A549 (cell line): ENCODE measurements around the gene AMPD1. TPM values are rescaled to one million over a fixed set of nuclear protein-coding genes. Genes with fewer than 3 reads are reported as not detected.

Experiments
- ATAC-seq, 2 experiments: fragments of 200-7000 bp in 1 of 2; fragments of >200 bp in 1 of 2; cut with Nextera tagmentation in 1 of 2; cut with Tn5 transposase in 1 of 2; 3 replicates each; pipeline versions ENCODE4 v1.8.0 to v1.9.1; 2018 to 2020; ENCODE audit warnings: mild to moderate bottlenecking in 1 of 2, moderate library complexity in 1 of 2
- CTCF ChIA-PET: fragments of 300-600 bp; sonication (Branson Sonifier 250); formaldehyde crosslinking; extraction: SDS; loops from one replicate; lab custom pipeline; 2021; ENCODE audit warnings: antibody characterized with exemption, inconsistent platforms; lab: Yijun Ruan, JAX
- POLR2A ChIA-PET: fragments of 350-600 bp; formaldehyde crosslinking; extraction: SDS; loops from one replicate; lab custom pipeline; 2021; ENCODE audit warnings: antibody characterized with exemption, inconsistent platforms; lab: Yijun Ruan, JAX
- DNase-seq, 2 experiments: peaks; one replicate each; pipeline versions ENCODE4 v3.0.0 to v3.0.0-alpha.2; 2011 to 2016; ENCODE audit warnings: low read depth in 1 of 2, low spot score in 1 of 2
- FAIRE-seq: peaks from 2 replicates; lab custom pipeline; 2011; peaks lifted over from hg19 to GRCh38; lab: Jason Lieb, UNC
- H3K27ac ChIP-seq, 2 experiments: fragments of >200 bp; sonication (Bioruptor Twin); formaldehyde crosslinking; 3 replicates each; pipeline ENCODE4 v1.5.1; 2016 to 2017
- H3K4me1 ChIP-seq: fragments of >200 bp; sonication (Bioruptor Twin); formaldehyde crosslinking; 3 replicates; pipeline ENCODE4 v1.6.1; 2016
- H3K4me2 ChIP-seq: fragments of >200 bp; sonication (Bioruptor Twin); formaldehyde crosslinking; 3 replicates; pipeline ENCODE4 v1.6.1; 2016
- H3K4me3 ChIP-seq: fragments of >200 bp; sonication (Bioruptor Twin); formaldehyde crosslinking; 3 replicates; pipeline ENCODE4 v1.5.1; 2016
- H3K9me3 ChIP-seq: fragments of >200 bp; sonication (Bioruptor Twin); formaldehyde crosslinking; 3 replicates; pipeline ENCODE4 v1.6.1; 2016
- CBX2 ChIP-seq: fragments of 200-600 bp; sonication (generic); IDR thresholded peaks from 2 replicates; pipeline ENCODE4 v1.6.1; 2016; ENCODE audit warnings: low read depth, mild to moderate bottlenecking, borderline replicate concordance
- EHMT2 ChIP-seq: fragments of 200-600 bp; sonication (generic); IDR thresholded peaks from 2 replicates; pipeline ENCODE4 v1.6.1; 2016; ENCODE audit warnings: antibody characterized with exemption, low read depth, mild to moderate bottlenecking, moderate library complexity
- ESRRA ChIP-seq: fragments of 150-350 bp; IDR thresholded peaks from 2 replicates; pipeline ENCODE4 v1.6.1; 2014; ENCODE audit warnings: mild to moderate bottlenecking, low read length, borderline replicate concordance
- FOSB ChIP-seq: fragments of 250-450 bp; sonication (Bioruptor Pico); IDR thresholded peaks from 2 replicates; pipeline ENCODE4 v1.5.0; 2020; ENCODE audit warnings: mild to moderate bottlenecking, moderate library complexity
- FOSL2 ChIP-seq, 2 experiments: fragments of 450-650 bp in 1 of 2; fragments of >200 bp in 1 of 2; sonication (Bioruptor Twin) in 1 of 2; formaldehyde crosslinking; IDR thresholded peaks; 2 replicates each; pipeline versions ENCODE4 v1.5.0 to v1.6.1; 2016 to 2020; ENCODE audit warnings: mild to moderate bottlenecking in 1 of 2, moderate library complexity in 1 of 2
- GATA3 ChIP-seq: IDR thresholded peaks from 2 replicates; pipeline ENCODE4 v1.6.1; 2012; ENCODE audit warnings: borderline replicate concordance
- HOXB13 ChIP-seq: fragments of 250-450 bp; sonication (Bioruptor Pico); IDR thresholded peaks from 2 replicates; pipeline ENCODE4 v1.5.0; 2020; ENCODE audit warnings: low read depth, mild to moderate bottlenecking, moderate library complexity
- HOXB5 ChIP-seq: fragments of 250-450 bp; sonication (Bioruptor Pico); IDR thresholded peaks from 2 replicates; pipeline ENCODE4 v1.5.0; 2020; ENCODE audit warnings: mild to moderate bottlenecking, moderate library complexity
- JUNB ChIP-seq: fragments of >200 bp; sonication (Bioruptor Twin); formaldehyde crosslinking; IDR thresholded peaks from 2 replicates; pipeline ENCODE4 v1.6.1; 2016
- KDM1A ChIP-seq: fragments of 200-600 bp; sonication (generic); IDR thresholded peaks from 2 replicates; pipeline ENCODE4 v1.6.1; 2016; ENCODE audit warnings: low read depth, mild to moderate bottlenecking
- MAZ ChIP-seq: fragments of 150-350 bp; IDR thresholded peaks from 2 replicates; pipeline ENCODE4 v1.6.1; 2014; ENCODE audit warnings: antibody characterized with exemption, low read depth, low read length, borderline replicate concordance
- MYC ChIP-seq: IDR thresholded peaks from 2 replicates; pipeline ENCODE4 v1.6.1; 2012; ENCODE audit warnings: mild to moderate bottlenecking, inconsistent platforms, low read length, improper control_type of control experiment, borderline replicate concordance
- NPAS2 ChIP-seq: fragments of 250-450 bp; sonication (Bioruptor Pico); IDR thresholded peaks from 2 replicates; pipeline ENCODE4 v1.8.0; 2022; ENCODE audit warnings: mild to moderate bottlenecking, moderate library complexity, borderline replicate concordance
- NR3C1 ChIP-seq: fragments of >200 bp; sonication (Bioruptor Twin); formaldehyde crosslinking; IDR thresholded peaks from 3 replicates; pipeline ENCODE4 v1.6.1; 2017
- PHF8 ChIP-seq: fragments of 200-600 bp; sonication (generic); IDR thresholded peaks from 2 replicates; pipeline ENCODE4 v1.6.1; 2016; ENCODE audit warnings: low read depth, mild to moderate bottlenecking, antibody characterized with exemption, moderate library complexity, borderline replicate concordance
- RCOR1 ChIP-seq: fragments of 150-350 bp; IDR thresholded peaks from 2 replicates; pipeline ENCODE4 v1.6.1; 2014; ENCODE audit warnings: antibody characterized with exemption, low read length, low read depth
- RFX5 ChIP-seq: fragments of 450-650 bp; IDR thresholded peaks from 2 replicates; pipeline ENCODE4 v1.7.1; 2014; ENCODE audit warnings: antibody characterized with exemption, mild to moderate bottlenecking, moderate library complexity
- RNF2 ChIP-seq: fragments of 200-600 bp; sonication (generic); IDR thresholded peaks from 2 replicates; pipeline ENCODE4 v1.6.1; 2016; ENCODE audit warnings: low read depth, mild to moderate bottlenecking, antibody characterized with exemption, moderate library complexity, borderline replicate concordance
- ZC3H11A ChIP-seq: fragments of 450-650 bp; IDR thresholded peaks from 2 replicates; pipeline ENCODE4 v1.6.1; 2014; ENCODE audit warnings: antibody characterized with exemption, mild to moderate bottlenecking
- ZFP36 ChIP-seq: fragments of 450-650 bp; IDR thresholded peaks from 2 replicates; pipeline ENCODE4 v1.6.1; 2014; ENCODE audit warnings: borderline replicate concordance; ENCODE audit not compliant: partially characterized antibody
- ZNF302 ChIP-seq: fragments of 250-450 bp; sonication (Bioruptor Pico); IDR thresholded peaks from 2 replicates; pipeline ENCODE4 v1.9.0; 2021; ENCODE audit warnings: inconsistent platforms, mild to moderate bottlenecking, moderate library complexity
- WGBS: methylation state at CpG from one replicate; pipeline ENCODE4 v1.1.6; 2017; ENCODE audit errors: missing lambda C conversion rate; 5-methylcytosine and 5-hydroxymethylcytosine counted together
- polyA plus RNA-seq, 4 experiments: library from polyadenylated mRNA; depleted of rRNA in 3 of 4; stranded (reverse); fragments of >200 nt; fragmentation: RNase III in 1 of 4; extraction: RNeasy Plus Mini Kit Qiagen cat#74134 plus additional on column Dnase treatment in 1 of 4; gene quantifications; 2 replicates in 3 of 4; 3 replicates in 1 of 4; pipeline ENCODE4 v1.2.3, GENCODE V29; 2011 to 2017
- TF ChIP-seq, protein P1 (sequence below): fragments of >200 bp; sonication (Bioruptor Twin); formaldehyde crosslinking; IDR thresholded peaks from 3 replicates; pipeline ENCODE4 v1.5.1; 2016
- TF ChIP-seq, protein P2 (sequence below): fragments of 450-650 bp; IDR thresholded peaks from 2 replicates; pipeline ENCODE4 v1.6.1; 2014; ENCODE audit warnings: antibody characterized with exemption
- TF ChIP-seq, protein P3 (sequence below): fragments of 200-600 bp; sonication (generic); IDR thresholded peaks from 2 replicates; pipeline ENCODE4 v1.6.1; 2016; ENCODE audit warnings: antibody characterized with exemption, mild to moderate bottlenecking, moderate library complexity
- TF ChIP-seq, protein P4 (sequence below): fragments of >200 bp; sonication (Bioruptor Twin); formaldehyde crosslinking; IDR thresholded peaks from 3 replicates; pipeline ENCODE4 v1.6.1; 2016
- TF ChIP-seq, protein P5 (sequence below): IDR thresholded peaks from 2 replicates; pipeline ENCODE4 v1.6.1; 2012

The AMPD1 gene
- polyA plus RNA-seq, 2 of the 4 experiments (the other 2 are of a cell fraction) = not detected

DNA sequence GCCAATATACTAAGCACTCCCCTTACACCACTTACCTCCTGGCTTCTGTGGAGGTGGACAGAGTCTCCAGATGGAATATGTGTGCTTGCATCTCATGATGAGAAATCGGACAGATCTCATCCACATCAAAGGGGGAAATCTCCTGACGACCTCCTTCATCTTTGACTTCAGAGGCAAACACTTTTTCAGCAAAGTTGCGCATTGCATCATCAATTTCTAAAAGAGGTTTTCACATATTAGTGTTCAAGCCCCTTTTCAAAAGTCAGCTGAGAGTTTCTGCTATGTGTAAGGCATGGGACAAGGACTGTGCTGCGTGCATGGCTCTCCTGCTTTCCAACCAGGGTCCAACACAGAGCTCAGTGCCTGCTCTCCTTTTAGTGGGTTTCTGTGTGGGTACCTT is 6.8 kb downstream of the AMPD1 start:
- no peaks in the 10 kb centered on the region for H3K9me3 ChIP-seq
- ChIA-PET POLR2A (no interaction called here), CTCF (no interaction called here)
- DNase-seq = no peak
- no peak overlapping the region for H3K4me3 ChIP-seq
- FAIRE-seq = no peak
- TF ChIP-seq ZC3H11A = no peak
- no peak for TF ChIP-seq PHF8
- no peak for TF ChIP-seq MYC
- no peak for TF ChIP-seq ZNF302
- TF ChIP-seq EHMT2 = no peak
- no peak for TF ChIP-seq NR3C1
- TF ChIP-seq RFX5 = no peak
- TF ChIP-seq JUNB = no peak
- TF ChIP-seq GATA3 = no peak
- TF ChIP-seq, protein P1, sequence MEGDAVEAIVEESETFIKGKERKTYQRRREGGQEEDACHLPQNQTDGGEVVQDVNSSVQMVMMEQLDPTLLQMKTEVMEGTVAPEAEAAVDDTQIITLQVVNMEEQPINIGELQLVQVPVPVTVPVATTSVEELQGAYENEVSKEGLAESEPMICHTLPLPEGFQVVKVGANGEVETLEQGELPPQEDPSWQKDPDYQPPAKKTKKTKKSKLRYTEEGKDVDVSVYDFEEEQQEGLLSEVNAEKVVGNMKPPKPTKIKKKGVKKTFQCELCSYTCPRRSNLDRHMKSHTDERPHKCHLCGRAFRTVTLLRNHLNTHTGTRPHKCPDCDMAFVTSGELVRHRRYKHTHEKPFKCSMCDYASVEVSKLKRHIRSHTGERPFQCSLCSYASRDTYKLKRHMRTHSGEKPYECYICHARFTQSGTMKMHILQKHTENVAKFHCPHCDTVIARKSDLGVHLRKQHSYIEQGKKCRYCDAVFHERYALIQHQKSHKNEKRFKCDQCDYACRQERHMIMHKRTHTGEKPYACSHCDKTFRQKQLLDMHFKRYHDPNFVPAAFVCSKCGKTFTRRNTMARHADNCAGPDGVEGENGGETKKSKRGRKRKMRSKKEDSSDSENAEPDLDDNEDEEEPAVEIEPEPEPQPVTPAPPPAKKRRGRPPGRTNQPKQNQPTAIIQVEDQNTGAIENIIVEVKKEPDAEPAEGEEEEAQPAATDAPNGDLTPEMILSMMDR = no peak
- no peak for TF ChIP-seq FOSL2 (IDR thresholded peaks at IDR 0.05)
- no peak for TF ChIP-seq FOSL2 (CRISPR knock-in tag; IDR thresholded peaks at IDR 0.05)
- TF ChIP-seq, protein P2, sequence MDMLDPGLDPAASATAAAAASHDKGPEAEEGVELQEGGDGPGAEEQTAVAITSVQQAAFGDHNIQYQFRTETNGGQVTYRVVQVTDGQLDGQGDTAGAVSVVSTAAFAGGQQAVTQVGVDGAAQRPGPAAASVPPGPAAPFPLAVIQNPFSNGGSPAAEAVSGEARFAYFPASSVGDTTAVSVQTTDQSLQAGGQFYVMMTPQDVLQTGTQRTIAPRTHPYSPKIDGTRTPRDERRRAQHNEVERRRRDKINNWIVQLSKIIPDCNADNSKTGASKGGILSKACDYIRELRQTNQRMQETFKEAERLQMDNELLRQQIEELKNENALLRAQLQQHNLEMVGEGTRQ = no peak
- no peak for TF ChIP-seq MAZ
- no peak for TF ChIP-seq NPAS2 (CRISPR knock-in tag)
- TF ChIP-seq ESRRA = no peak
- TF ChIP-seq, protein P3, sequence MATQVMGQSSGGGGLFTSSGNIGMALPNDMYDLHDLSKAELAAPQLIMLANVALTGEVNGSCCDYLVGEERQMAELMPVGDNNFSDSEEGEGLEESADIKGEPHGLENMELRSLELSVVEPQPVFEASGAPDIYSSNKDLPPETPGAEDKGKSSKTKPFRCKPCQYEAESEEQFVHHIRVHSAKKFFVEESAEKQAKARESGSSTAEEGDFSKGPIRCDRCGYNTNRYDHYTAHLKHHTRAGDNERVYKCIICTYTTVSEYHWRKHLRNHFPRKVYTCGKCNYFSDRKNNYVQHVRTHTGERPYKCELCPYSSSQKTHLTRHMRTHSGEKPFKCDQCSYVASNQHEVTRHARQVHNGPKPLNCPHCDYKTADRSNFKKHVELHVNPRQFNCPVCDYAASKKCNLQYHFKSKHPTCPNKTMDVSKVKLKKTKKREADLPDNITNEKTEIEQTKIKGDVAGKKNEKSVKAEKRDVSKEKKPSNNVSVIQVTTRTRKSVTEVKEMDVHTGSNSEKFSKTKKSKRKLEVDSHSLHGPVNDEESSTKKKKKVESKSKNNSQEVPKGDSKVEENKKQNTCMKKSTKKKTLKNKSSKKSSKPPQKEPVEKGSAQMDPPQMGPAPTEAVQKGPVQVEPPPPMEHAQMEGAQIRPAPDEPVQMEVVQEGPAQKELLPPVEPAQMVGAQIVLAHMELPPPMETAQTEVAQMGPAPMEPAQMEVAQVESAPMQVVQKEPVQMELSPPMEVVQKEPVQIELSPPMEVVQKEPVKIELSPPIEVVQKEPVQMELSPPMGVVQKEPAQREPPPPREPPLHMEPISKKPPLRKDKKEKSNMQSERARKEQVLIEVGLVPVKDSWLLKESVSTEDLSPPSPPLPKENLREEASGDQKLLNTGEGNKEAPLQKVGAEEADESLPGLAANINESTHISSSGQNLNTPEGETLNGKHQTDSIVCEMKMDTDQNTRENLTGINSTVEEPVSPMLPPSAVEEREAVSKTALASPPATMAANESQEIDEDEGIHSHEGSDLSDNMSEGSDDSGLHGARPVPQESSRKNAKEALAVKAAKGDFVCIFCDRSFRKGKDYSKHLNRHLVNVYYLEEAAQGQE = no peak
- H3K27ac ChIP-seq = no peak overlapping the region
- no peak overlapping the region for H3K4me2 ChIP-seq
- ATAC-seq = no peak
- 13% methylated on average over 4 of the region's 4 CpGs for WGBS
- H3K4me1 ChIP-seq = no peaks in the 10 kb centered on the region

DNA sequence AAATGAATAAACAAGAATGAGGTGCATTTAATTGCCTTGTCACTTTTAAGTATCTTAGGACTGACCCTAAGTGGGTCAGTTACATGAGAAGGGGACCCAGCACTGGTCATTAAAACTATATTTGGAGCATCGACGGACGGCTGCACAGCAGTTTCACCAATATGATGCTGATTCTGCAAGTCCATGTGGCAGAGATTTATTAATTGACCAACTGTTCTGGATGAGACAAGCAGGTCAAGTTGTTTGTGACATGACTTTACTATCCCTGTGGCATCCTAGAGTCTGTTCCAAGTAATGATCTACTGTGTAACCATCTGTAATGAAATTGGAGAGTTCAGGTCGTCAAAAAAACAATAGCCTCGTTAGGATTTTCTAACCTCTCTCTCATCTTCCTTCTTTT is 9.5 kb downstream of the AMPD1 start:
- ATAC-seq = no peak
- CTCF ChIA-PET = no interaction called here
- no peaks in the 10 kb centered on the region for H3K9me3 ChIP-seq
- no peaks in the 10 kb centered on the region for H3K4me1 ChIP-seq
- H3K4me2 ChIP-seq = no peak overlapping the region
- no peak overlapping the region for H3K27ac ChIP-seq
- no peak for DNase-seq
- POLR2A ChIA-PET = no interaction called here
- TF ChIP-seq ZFP36 (no peak), EHMT2 (no peak), HOXB5 (CRISPR knock-in tag) (no peak), CBX2 (no peak), HOXB13 (CRISPR knock-in tag) (no peak), RFX5 (no peak), RCOR1 (no peak), RNF2 (no peak), FOSB (no peak), KDM1A (no peak)
- TF ChIP-seq, protein P4, sequence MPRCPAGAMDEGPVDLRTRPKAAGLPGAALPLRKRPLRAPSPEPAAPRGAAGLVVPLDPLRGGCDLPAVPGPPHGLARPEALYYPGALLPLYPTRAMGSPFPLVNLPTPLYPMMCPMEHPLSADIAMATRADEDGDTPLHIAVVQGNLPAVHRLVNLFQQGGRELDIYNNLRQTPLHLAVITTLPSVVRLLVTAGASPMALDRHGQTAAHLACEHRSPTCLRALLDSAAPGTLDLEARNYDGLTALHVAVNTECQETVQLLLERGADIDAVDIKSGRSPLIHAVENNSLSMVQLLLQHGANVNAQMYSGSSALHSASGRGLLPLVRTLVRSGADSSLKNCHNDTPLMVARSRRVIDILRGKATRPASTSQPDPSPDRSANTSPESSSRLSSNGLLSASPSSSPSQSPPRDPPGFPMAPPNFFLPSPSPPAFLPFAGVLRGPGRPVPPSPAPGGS = no peak
- TF ChIP-seq, protein P1 = no peak
- TF ChIP-seq, protein P5, sequence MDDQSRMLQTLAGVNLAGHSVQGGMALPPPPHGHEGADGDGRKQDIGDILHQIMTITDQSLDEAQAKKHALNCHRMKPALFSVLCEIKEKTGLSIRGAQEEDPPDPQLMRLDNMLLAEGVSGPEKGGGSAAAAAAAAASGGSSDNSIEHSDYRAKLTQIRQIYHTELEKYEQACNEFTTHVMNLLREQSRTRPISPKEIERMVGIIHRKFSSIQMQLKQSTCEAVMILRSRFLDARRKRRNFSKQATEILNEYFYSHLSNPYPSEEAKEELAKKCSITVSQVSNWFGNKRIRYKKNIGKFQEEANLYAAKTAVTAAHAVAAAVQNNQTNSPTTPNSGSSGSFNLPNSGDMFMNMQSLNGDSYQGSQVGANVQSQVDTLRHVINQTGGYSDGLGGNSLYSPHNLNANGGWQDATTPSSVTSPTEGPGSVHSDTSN = no peak
- WGBS = 37% methylated on average over 5 of the region's 5 CpGs
- FAIRE-seq = no peak
- H3K4me3 ChIP-seq = no peak overlapping the region
